K562 (cell line): Measurements from ENCODE around the gene G2E3. TPM values are rescaled to one million over a fixed set of nuclear protein-coding genes. Genes with fewer than 3 reads are reported as not detected.

Source experiments
- ATF3 ChIP-seq, 2 experiments: fragments of 450-650 bp in 1 of 2; sonication (generic) in 1 of 2; formaldehyde crosslinking in 1 of 2; IDR thresholded peaks in 1 of 2; conservative IDR thresholded peaks in 1 of 2; 2 replicates each; pipeline versions ENCODE4 v1.6.1 to v1.8.1; 2016 to 2023; ENCODE audit warnings: mild to moderate bottlenecking in 2 of 2, moderate library complexity in 2 of 2, inconsistent platforms in 1 of 2, missing genetic modification reagents in 1 of 2
- CC2D1A ChIP-seq: fragments of 450-650 bp; IDR thresholded peaks from 2 replicates; pipeline ENCODE4 v1.6.1; 2017; ENCODE audit warnings: mild to moderate bottlenecking
- CHD2 ChIP-seq: IDR thresholded peaks from 2 replicates; pipeline ENCODE4 v1.6.1; 2011; ENCODE audit warnings: low read depth, low read length
- ELF1 ChIP-seq: fragments of 200-800 bp; sonication (Bioruptor generic); IDR thresholded peaks from 2 replicates; pipeline ENCODE4 v1.6.1; 2016; ENCODE audit warnings: missing genetic modification characterization, missing compliant biosample characterization
- KDM1A ChIP-seq, 2 experiments: fragments of 450-650 bp; IDR thresholded peaks; 2 replicates each; pipeline ENCODE4 v1.6.1; 2016; ENCODE audit warnings: mild to moderate bottlenecking in 2 of 2
- NR4A1 ChIP-seq, 2 experiments: fragments of 250-450 bp in 1 of 2; fragments of 450-650 bp in 1 of 2; sonication (Bioruptor Pico) in 1 of 2; IDR thresholded peaks; 2 replicates each; pipeline versions ENCODE4 v1.4.0 to v1.6.1; 2016 to 2020; ENCODE audit warnings: mild to moderate bottlenecking in 2 of 2, missing compliant biosample characterization in 1 of 2, missing genetic modification characterization in 1 of 2, moderate library complexity in 1 of 2
- PPARD ChIP-seq: fragments of 250-450 bp; sonication (Bioruptor Pico); IDR thresholded peaks from 2 replicates; pipeline ENCODE4 v1.8.0; 2022; ENCODE audit warnings: inconsistent platforms, mild to moderate bottlenecking, moderate library complexity
- RERE ChIP-seq: sonication (generic); formaldehyde crosslinking; IDR thresholded peaks from 2 replicates; pipeline ENCODE4 v1.8.0; 2023; ENCODE audit warnings: missing genetic modification reagents, mild to moderate bottlenecking, borderline replicate concordance
- ZNF253 ChIP-seq: fragments of 250-450 bp; sonication (Bioruptor Pico); conservative IDR thresholded peaks from 2 replicates; pipeline ENCODE4 v1.6.1; 2021; ENCODE audit warnings: mild to moderate bottlenecking
- ZNF395 ChIP-seq: fragments of 200-800 bp; sonication (Bioruptor generic); IDR thresholded peaks from 2 replicates; pipeline ENCODE4 v1.6.1; 2017; ENCODE audit warnings: missing genetic modification characterization, missing compliant biosample characterization
- polyA plus RNA-seq, 8 experiments: library from polyadenylated mRNA; depleted of rRNA in 4 of 8; stranded (reverse) in 5 of 8; unstranded in 3 of 8; fragments of >200 nt; fragmentation: Nextera tagmentation in 2 of 8; fragmentation: Illumina TruSeq in 1 of 8; extraction: Ambion mirVana in 2 of 8; extraction: Trizol in 1 of 8; gene quantifications; 2 replicates each; pipeline versions ENCODE4 v1.2.1 to v1.2.3, GENCODE V29; 2011 to 2014; ENCODE audit warnings: inconsistent platforms in 1 of 8, missing spikeins in 1 of 8
- total RNA-seq, 7 experiments: library from RNA; depleted of rRNA in 6 of 7; stranded (reverse); fragments of >200 nt in 6 of 7; fragmentation: Illumina TruSeq in 2 of 7; extraction: Trizol in 2 of 7; gene quantifications; 2 replicates each; pipeline versions ENCODE4 v1.2.1 to v1.2.3, GENCODE V29; 2011 to 2021; ENCODE audit warnings: low replicate concordance in 1 of 7

The G2E3 gene
- total and polyA plus RNA-seq, 9 of the 15 experiments (the other 6 are each of a cell fraction or from before 2014, with no cell fraction given) = 9.8 to 53.5 (median 24.7) TPM

GRCh38 chr14:30620178-30620577, 61.2 kb downstream of the G2E3 start (continued):
- TF ChIP-seq RERE (CRISPR knock-in tag) = no peak
- TF ChIP-seq CC2D1A = no peak
- no peak for TF ChIP-seq PPARD (CRISPR knock-in tag)
- TF ChIP-seq CHD2 = no peak
- no peak for TF ChIP-seq ELF1 (tag)
- no peak for TF ChIP-seq ZNF395
- no peak for TF ChIP-seq ZNF253 (CRISPR knock-in tag)
- 0 out of 2 replicates have a peak, but pooled peaks have one; percentile 25 for TF ChIP-seq ATF3 (IDR thresholded peaks at IDR 0.05)
- TF ChIP-seq ATF3 (CRISPR knock-in tag; conservative IDR thresholded peaks at IDR 0.05) = no peak
- TF ChIP-seq KDM1A (IDR thresholded peaks at IDR 0.05) = no peak
- TF ChIP-seq NR4A1 (CRISPR knock-in tag; IDR thresholded peaks at IDR 0.05) = no peak
- TF ChIP-seq NR4A1 (tag; IDR thresholded peaks at IDR 0.05) = no peak
